ENCODE results near the gene TBC1D2B. TPM values are rescaled to one million over a fixed set of nuclear protein-coding genes. Genes with fewer than 3 reads are reported as not detected.

TBC1D2B gene
- total RNA-seq: 10 to 100 TPM; 39.4 to 44.1 TPM

DNA sequence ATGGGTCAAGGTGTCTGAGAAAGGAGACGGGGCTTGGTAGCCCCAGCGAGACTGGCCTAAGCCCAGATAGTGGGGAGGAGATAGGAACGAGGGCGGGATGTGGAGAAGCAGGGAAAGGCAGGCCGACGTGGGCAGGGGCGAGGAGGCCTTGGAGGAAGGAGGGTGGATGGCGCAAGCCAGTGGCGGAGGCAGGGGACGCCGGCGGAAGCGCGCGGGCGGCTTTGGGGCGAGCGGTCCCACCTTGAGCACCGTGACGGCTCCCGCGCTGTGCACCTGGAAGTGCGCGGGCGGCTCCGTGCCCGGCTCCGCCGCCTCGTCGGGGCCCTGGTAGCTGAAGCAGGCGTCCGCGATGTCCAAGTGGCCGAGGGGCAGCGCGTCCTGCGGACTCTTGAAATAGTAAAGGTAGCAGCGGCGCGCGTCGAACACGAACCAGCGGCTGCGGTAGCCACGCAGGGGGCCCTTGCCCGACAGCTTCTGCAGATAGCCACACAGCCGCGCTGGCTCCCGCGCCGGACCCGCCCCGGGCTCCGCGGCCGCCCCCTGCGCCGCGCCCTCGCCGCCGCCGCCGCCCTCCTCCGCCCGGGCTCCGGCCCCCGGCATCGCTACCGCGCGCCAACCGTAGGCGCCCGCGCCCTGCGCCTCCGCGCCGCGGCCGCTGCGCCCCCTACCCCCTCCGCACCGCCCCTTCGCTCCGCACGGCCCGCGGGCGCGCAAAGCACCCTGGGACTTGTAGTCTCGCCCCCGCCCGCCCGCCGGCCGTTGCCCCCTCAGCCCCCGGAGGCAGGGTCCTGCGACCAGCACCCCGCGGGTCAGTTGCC is at the start of gene TBC1D2B:
TBC1D2B (minus strand) TSS at position 659 of the 818 bp plus-strand sequence; CDS start at position 600, 59 bp downstream.
- peaks cover 18% of the 10 kb centered on the region for H3K36me3 Mint-ChIP-seq
- peak within 1 kb of the TSS; percentile 95 for H3K4me3 Mint-ChIP-seq
- H3K27ac Mint-ChIP-seq: peak within 1 kb of the TSS; percentile 89
- H3K4me1 Mint-ChIP-seq: peaks cover 43% of the 10 kb centered on the region
- DNase-seq: peak; percentile 77
- H3K27me3 Mint-ChIP-seq: no peaks in the 10 kb centered on the region
- H3K9me3 Mint-ChIP-seq: no peaks in the 10 kb centered on the region

DNA sequence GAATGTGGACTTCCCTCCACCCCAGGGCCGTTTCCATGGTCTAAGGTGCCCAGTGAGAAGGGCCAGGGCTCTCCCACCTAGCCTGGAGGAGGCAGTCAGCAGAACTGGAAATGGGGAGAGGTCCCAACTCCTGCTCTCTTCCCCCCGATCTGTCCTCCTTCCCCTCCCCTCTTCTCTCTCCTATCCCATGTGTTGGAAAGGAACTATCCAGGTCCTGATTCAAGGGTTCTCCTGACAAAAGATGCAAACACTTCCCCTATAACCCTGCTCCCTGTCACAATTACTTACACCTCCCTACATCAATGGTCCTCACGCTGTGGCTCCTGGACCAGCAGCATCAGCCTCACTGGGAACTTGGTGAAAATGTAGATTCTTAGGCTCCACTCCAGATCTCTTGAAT is 47.8 kb upstream of the TBC1D2B start:
- Mint-ChIP-seq H3K9me3 (no peaks in the 10 kb centered on the region), H3K27me3 (no peaks in the 10 kb centered on the region), H3K4me3 (no peak overlapping the region), H3K4me1 (peaks cover 7% of the 10 kb centered on the region), H3K36me3 (no peaks in the 10 kb centered on the region), H3K27ac (no peak overlapping the region)
- DNase-seq: no peak

DNA sequence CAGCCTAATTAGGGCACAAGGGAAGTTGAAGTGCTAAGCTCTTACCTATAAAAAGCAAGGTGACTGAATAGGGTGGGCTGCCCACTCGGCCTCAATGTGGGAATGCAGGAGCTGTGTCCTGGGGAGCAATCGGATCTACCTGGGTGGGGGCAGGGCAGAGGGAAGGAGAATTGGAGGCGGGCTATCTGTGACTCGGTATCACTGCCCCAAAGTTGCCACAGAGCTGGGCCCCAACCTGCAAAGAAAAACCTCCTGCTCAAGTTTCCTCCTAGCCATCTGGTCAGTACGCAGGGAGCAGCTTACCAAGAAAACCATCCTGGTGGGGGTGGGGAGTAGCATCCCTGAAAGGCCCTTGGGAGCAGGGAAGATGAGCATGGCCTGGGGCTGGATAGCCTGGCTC is 43.0 kb upstream of the TBC1D2B start:
- no peaks in the 10 kb centered on the region for H3K9me3 Mint-ChIP-seq

DNA sequence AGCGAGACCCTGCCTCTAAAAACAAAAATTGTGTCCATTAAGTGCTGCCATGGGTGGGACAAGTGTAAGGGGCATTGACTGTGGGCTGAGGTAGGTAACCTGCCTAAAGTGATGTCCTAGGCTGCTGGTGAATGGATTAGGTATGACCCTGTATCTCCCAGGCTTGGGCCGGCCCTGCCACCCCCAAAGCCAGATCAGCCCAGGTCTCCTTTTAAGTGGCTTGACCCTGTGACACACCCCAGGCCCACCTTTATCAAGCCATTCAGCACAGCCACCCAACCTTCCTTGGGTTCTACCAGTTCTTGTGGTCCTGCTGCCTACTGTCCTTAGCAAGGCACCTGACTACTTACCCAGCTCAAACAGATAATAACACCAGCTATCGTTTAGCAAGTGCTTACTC is 35.0 kb upstream of the TBC1D2B start:
- Mint-ChIP-seq H3K27me3 (no peaks in the 10 kb centered on the region), H3K27ac (no peak overlapping the region), H3K4me3 (no peak overlapping the region), H3K9me3 (no peaks in the 10 kb centered on the region), H3K4me1 (peaks cover 7% of the 10 kb centered on the region), H3K36me3 (no peaks in the 10 kb centered on the region)
- no peak for DNase-seq

More for the DNA sequence above, 43.0 kb upstream of the TBC1D2B start:
- no peaks in the 10 kb centered on the region for H3K27me3 Mint-ChIP-seq
- no peaks in the 10 kb centered on the region for H3K36me3 Mint-ChIP-seq
- no peak overlapping the region for H3K4me3 Mint-ChIP-seq
- peaks cover 4% of the 10 kb centered on the region for H3K4me1 Mint-ChIP-seq
- DNase-seq: no peak
- H3K27ac Mint-ChIP-seq: no peak overlapping the region

DNA sequence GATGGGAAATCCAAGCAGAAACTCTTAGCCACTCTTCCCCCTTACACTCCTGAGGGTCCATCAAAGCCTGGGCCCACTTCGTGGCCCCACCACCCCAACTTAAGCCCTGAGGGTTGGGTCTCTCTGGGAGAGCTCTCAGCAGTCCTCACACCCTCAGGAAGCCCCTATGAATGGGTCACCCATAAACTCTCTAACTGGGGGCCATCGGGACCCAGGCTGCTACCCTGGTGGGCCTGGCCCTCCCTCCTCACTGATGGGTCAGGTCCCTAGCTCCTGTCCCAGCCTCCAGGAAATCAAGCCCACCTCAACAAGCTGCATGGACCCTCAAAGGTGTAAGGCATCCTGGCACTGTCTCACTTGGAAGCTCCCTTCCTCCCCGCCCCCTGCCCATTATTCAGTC is 34.3 kb upstream of the TBC1D2B start:
- no peak for DNase-seq
- Mint-ChIP-seq H3K4me3 (no peak overlapping the region), H3K4me1 (peaks cover 7% of the 10 kb centered on the region), H3K27me3 (no peaks in the 10 kb centered on the region), H3K27ac (no peak overlapping the region), H3K36me3 (no peaks in the 10 kb centered on the region), H3K9me3 (no peaks in the 10 kb centered on the region)

DNA sequence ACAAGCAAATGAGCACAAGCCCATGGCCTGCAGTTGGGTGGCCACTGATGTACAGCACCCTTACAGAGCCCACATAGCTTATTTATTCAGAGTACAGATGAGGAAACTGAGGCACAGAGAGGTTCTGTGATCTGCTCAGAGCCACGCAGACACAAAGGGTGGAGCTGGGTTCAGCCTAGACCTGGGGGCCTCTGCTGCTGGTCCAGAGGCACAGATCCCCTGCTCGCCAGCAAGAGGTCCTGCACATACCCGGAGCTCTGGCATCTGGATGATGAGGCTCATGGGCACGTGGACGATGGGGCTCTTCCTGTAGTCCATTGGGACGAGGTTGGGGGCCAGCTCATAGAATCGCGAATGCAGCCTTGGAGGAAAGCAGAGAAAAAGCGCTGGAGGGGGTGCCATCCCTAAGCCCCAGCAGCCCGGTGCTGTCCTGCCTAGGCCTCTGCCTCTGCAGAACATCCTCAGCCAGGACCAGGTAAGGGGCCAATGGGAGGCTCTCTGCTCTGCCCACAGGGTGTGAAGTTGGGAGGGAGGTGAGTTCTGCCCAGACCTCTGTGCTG is 33.5 kb upstream of the TBC1D2B start:
- Mint-ChIP-seq H3K9me3 (no peaks in the 10 kb centered on the region), H3K4me3 (no peak overlapping the region), H3K27me3 (no peaks in the 10 kb centered on the region), H3K4me1 (peaks cover 13% of the 10 kb centered on the region), H3K36me3 (no peaks in the 10 kb centered on the region), H3K27ac (no peak overlapping the region)
- DNase-seq: no peak

DNA sequence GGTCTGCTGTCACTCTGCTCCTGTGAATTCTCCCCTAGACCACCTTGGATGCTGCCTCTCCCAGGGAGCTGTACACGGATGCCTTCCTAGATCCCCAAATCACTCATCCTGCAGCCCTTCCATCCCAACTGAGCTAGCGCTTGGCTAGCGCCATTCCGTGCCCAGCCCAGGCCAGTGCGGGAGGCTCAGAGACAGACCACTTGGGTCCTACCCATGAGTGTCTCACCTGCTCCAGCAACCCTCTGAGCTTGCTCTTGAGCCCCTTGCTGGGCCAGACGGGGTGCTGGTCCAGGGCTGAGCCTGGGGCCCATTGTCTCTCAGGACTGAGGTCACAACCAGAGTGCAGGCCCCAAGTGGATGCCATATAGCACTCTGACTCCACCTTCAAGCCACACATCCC is 32.6 kb upstream of the TBC1D2B start:
- Mint-ChIP-seq H3K27me3 (no peaks in the 10 kb centered on the region), H3K4me1 (peaks cover 22% of the 10 kb centered on the region), H3K36me3 (no peaks in the 10 kb centered on the region), H3K9me3 (no peaks in the 10 kb centered on the region), H3K4me3 (no peak overlapping the region), H3K27ac (no peak overlapping the region)
- no peak for DNase-seq

DNA sequence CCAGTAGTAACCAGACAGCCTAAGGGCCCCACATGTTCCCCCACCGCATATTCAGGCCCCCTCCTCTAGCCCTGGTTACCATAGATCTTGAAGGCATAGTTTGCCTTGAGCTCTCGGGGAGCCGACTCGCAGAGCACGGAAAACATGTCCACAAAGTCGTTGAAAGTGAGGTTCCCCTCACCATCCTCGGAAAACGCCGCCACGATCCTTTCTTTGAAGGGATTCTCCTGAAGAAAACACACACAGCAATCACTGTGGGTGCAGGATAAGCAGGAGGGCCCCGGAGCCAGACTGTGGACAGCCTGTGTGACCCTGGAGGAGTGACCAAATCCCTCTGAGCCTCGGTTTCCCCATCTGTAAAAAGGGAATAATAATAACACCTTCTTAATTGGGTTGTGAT is 31.6 kb upstream of the TBC1D2B start:
- peaks cover 31% of the 10 kb centered on the region for H3K4me1 Mint-ChIP-seq
- no peaks in the 10 kb centered on the region for H3K36me3 Mint-ChIP-seq
- no peak overlapping the region for H3K4me3 Mint-ChIP-seq
- DNase-seq: no peak
- no peaks in the 10 kb centered on the region for H3K27me3 Mint-ChIP-seq
- no peaks in the 10 kb centered on the region for H3K9me3 Mint-ChIP-seq
- H3K27ac Mint-ChIP-seq: no peak overlapping the region

DNA sequence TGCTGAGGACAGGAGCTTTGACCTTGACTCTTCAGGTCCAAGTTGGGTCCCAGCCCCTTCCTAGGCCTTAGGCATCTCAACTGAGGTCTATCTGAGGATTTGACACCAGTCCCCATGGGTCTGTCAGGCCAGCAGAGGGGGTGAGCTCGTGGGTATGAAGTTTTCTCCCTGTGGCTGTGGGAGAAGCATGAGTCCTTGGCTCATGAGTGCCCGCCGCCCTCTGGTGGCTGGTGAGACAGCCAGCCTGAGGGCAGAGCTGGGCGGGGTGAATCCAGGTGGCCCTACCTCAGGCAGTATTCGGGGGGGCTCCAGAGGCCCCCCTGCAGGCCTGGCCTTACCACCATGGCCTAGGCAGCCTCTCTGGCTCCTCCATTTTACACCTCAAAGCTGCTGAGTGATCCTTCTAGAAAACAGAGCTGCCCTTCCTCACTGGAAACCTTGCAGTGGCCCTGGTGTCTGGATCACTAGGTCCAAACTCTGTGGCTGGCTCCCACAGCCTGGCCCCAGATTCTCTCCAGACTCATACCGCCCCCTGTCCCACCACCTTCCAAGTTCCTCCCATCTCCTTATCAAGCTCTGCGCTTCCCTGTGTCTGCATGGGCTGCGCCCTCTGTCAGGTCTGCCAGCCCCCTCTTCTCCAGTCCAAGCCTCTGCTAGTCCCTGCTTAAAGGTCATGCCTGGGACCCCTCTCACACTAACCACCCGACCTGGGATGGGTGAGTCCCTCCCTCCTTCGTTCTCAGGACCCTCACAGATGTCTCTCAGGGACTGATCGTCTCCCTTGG is 31.0 kb upstream of the TBC1D2B start:
- peak; percentile 81 for DNase-seq
- Mint-ChIP-seq H3K27ac (no peak overlapping the region), H3K9me3 (no peaks in the 10 kb centered on the region), H3K4me1 (peaks cover 38% of the 10 kb centered on the region), H3K4me3 (no peak overlapping the region), H3K27me3 (no peaks in the 10 kb centered on the region), H3K36me3 (no peaks in the 10 kb centered on the region)

DNA sequence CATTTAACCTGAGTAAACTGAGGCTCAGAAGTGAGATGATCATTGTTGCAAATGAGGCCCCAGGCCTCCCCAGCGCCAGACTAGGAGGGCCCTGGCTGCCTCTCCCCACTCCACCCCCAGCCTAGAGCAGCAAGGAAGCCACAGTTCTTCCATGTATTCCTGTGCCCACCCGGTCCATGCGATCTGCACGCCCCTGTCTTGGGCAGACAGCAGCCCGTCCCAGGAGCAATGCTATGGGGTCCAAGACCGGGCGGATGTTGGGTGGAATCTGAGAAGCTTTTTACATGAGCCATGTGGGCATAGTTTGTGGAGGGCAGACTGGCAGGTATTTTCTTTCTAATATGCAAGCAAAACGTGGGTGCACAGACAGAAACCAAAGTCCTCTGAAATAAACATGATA is 30.0 kb upstream of the TBC1D2B start:
- DNase-seq: no peak
- Mint-ChIP-seq H3K9me3 (no peaks in the 10 kb centered on the region), H3K4me1 (peaks cover 43% of the 10 kb centered on the region), H3K27me3 (no peaks in the 10 kb centered on the region), H3K36me3 (no peaks in the 10 kb centered on the region), H3K27ac (no peak overlapping the region), H3K4me3 (no peak overlapping the region)

DNA sequence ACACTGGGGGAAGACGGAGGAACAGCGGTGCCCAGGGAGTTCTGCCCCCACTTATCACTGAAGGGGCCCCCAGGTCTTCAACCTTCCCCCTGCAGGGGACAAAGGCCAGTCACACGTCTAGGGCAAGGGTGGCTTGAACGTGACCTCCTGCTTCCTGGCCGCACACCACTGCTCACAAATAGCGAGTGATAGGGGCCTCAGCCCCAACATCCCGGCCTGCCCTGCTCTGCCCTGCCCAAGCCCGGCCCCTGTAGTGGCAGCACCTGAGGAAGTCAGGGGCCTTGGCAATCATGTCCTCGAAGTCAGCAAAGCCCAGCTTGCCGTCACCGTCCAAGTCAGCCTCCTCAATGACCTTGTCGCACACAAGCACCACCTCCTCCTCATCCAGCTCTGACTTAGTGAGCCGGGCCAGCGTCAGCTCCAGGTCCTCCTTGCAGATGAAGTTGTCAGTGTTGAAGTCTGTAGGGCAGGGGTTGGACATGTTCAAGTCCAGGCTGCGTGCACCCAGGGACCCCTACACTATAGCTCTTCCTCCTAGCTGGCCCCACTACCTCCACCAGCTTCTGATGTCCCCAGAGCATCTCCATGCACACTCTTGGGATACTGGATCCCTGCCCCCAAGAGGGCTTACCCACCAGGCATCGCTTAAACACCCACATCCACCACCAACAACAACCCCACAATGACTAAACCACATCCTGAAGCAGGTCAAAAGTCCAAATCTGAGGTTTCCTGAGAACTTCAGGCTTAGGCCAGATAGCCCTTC is 28.1 kb upstream of the TBC1D2B start:
- peak overlapping the region; percentile 32 for H3K27ac Mint-ChIP-seq
- no peak for DNase-seq

DNA sequence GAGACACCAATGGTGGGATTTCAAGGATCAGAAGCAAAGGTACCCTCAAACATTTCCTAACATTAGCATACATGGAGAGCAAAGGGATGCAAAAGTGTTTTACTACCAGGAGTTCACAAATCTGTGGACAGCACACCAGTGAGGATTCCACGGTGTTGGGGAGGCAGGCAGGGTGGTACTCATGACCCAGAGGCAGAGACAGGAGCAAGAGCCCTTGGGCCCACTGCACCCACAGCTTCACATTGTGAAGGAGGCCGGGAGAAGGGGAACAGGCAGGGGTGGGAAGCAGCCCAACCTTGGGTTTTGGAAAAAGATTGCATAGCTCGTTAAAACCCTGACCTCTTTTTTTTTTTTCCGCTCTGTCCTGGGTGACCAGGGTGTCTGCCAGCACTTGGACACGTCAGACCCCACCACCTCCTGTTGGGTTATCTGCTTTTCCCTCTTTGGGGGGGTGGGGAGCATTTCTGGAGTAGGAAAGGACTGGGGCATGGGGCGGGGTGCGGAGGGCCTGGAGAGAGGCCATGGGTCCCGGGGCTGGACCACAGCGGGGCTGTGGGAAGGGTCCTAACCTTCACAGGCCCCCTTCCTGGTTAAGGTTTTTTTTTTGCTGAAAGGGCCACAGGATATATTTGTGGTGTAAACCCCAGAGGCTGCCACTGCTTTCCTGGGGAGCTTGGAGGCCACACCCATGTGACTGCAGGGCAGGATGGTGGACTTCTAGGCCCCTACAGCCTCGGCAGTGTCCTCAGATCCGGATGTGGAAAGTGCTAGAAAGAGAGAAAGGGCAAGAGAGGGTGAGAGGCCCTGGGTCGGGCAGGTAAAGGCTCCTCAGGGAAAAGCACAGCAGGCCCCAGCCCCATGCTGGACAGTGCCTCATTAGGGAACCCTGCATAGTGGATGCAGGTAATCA is 27.3 kb upstream of the TBC1D2B start:
- Mint-ChIP-seq H3K27ac (peak overlapping the region; percentile 83), H3K4me1 (peaks cover 45% of the 10 kb centered on the region), H3K9me3 (no peaks in the 10 kb centered on the region), H3K4me3 (no peak overlapping the region), H3K36me3 (no peaks in the 10 kb centered on the region), H3K27me3 (no peaks in the 10 kb centered on the region)
- DNase-seq: no peak

More for the DNA sequence above, 28.1 kb upstream of the TBC1D2B start:
- H3K36me3 Mint-ChIP-seq: no peaks in the 10 kb centered on the region
- no peaks in the 10 kb centered on the region for H3K9me3 Mint-ChIP-seq
- H3K4me3 Mint-ChIP-seq: no peak overlapping the region
- no peaks in the 10 kb centered on the region for H3K27me3 Mint-ChIP-seq
- peaks cover 45% of the 10 kb centered on the region for H3K4me1 Mint-ChIP-seq

DNA sequence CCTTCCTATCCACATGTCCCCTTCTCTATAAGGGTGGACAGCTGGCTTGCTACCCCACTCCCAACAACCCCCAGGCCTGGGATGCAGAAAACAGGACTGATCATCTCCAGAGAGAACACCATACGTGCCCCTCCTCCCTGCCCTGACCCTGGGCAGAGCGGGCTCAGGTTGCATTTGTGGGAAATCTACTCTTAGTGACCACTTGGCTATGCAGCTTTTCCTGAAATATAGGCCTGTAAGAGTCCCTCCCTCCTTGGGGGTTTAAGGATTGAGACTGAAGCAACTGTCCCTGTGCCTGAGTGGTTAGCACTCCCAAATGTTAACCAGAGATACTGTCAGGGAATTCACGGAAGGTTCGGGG is 26.6 kb upstream of the TBC1D2B start:
- Mint-ChIP-seq H3K9me3 (no peaks in the 10 kb centered on the region), H3K4me3 (peak overlapping the region; percentile 43), H3K27ac (peak overlapping the region; percentile 83), H3K4me1 (peaks cover 45% of the 10 kb centered on the region), H3K27me3 (no peaks in the 10 kb centered on the region), H3K36me3 (no peaks in the 10 kb centered on the region)
- DNase-seq: no peak

All from activated naive CD8-positive, alpha-beta T cell treated with anti-CD3 and anti-CD28 coated beads for 36 hours (primary cell).